Measurements from ENCODE around the gene DCC. TPM values are rescaled to one million over a fixed set of nuclear protein-coding genes. Genes with fewer than 3 reads are reported as not detected.
"Not testable (repeated sequence)": the region's sequence is repeated elsewhere in the genome, so short reads cannot be mapped to it uniquely, and the experiment has no call there.

The DCC gene
- total and polyA plus RNA-seq, 2 experiments from 2014 or later = 0.27 to 0.38 TPM

- Histone ChIP-seq H3K27ac (no peak overlapping the region), H3K27me3 (no peaks in the 10 kb centered on the region), H3K4me1 (ENCODE audit: low read depth) (no peaks in the 10 kb centered on the region), H3K36me3 (no peaks in the 10 kb centered on the region), H3K9me3 (ENCODE audit: low read depth) (no peaks in the 10 kb centered on the region), H3K4me3 (no peak overlapping the region)
- peak in 1 of 2 donors; percentile 34 for DNase-seq (ENCODE audit: low read depth in 1 of 2, low spot score in 1 of 2)
- no peak for TF ChIP-seq CTCF (IDR thresholded peaks at IDR 0.05; ENCODE audit: low read depth, low read length)
Observed at GRCh38 chr18:53457068-53457467, 1117.1 kb downstream of the DCC start.

GRCh38 chr18:53458268-53458667 is 1118.3 kb downstream of the DCC start:
- H3K4me3 ChIP-seq = no peak overlapping the region
- DNase-seq (ENCODE audit: low read depth in 1 of 2, low spot score in 1 of 2) = peak in 1 of 2 donors; percentile 39
- H3K36me3 ChIP-seq = no peaks in the 10 kb centered on the region
- H3K4me1 ChIP-seq (ENCODE audit: low read depth) = no peaks in the 10 kb centered on the region
- H3K9me3 ChIP-seq (ENCODE audit: low read depth) = no peaks in the 10 kb centered on the region
- H3K27me3 ChIP-seq = no peaks in the 10 kb centered on the region
- no peak overlapping the region for H3K27ac ChIP-seq
- no peak for TF ChIP-seq CTCF (IDR thresholded peaks at IDR 0.05; ENCODE audit: low read depth, low read length)

- Histone ChIP-seq H3K4me3 (no peak overlapping the region), H3K9me3 (ENCODE audit: low read depth) (no peaks in the 10 kb centered on the region), H3K27ac (no peak overlapping the region), H3K4me1 (ENCODE audit: low read depth) (no peaks in the 10 kb centered on the region), H3K36me3 (no peaks in the 10 kb centered on the region), H3K27me3 (no peaks in the 10 kb centered on the region)
- TF ChIP-seq CTCF (IDR thresholded peaks at IDR 0.05; ENCODE audit: low read depth, low read length) = no peak
- DNase-seq (ENCODE audit: low read depth in 1 of 2, low spot score in 1 of 2) = peak in 1 of 2 donors; percentile 68
Observed at GRCh38 chr18:53458944-53459580, 1119.1 kb downstream of the DCC start.

GRCh38 chr18:53467756-53468155 is 1127.8 kb downstream of the DCC start:
- Histone ChIP-seq H3K4me1 (ENCODE audit: low read depth) (no peaks in the 10 kb centered on the region), H3K36me3 (no peaks in the 10 kb centered on the region), H3K4me3 (no peak overlapping the region), H3K27me3 (no peaks in the 10 kb centered on the region), H3K27ac (no peak overlapping the region), H3K9me3 (ENCODE audit: low read depth) (no peaks in the 10 kb centered on the region)
- no peak for TF ChIP-seq CTCF (IDR thresholded peaks at IDR 0.05; ENCODE audit: low read depth, low read length)
- no peak for DNase-seq (ENCODE audit: low read depth in 1 of 2, low spot score in 1 of 2)

DNA sequence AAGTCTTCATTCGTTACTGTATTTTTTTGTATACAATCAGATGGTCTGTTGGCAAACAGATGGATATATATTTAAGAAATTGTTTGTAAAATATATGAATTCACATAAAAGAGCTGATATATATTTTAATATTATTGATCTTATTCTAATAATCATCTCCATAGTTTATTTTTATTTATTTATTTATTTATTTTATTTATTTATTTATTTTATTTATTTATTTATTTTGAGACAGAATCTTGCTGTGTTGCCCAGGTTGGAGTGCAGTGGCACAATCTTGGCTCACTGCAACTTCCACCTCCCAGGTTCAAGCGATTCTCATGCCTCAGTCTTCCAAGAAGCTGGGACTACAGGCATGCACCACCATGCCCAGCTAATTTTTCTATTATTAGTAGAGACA is 1128.2 kb downstream of the DCC start:
- not testable (repeated sequence) for H3K4me1 ChIP-seq (ENCODE audit: low read depth); H3K4me3 ChIP-seq; H3K9me3 ChIP-seq (ENCODE audit: low read depth); H3K27ac ChIP-seq; H3K36me3 ChIP-seq; H3K27me3 ChIP-seq; DNase-seq (ENCODE audit: low read depth in 1 of 2, low spot score in 1 of 2)

DNA sequence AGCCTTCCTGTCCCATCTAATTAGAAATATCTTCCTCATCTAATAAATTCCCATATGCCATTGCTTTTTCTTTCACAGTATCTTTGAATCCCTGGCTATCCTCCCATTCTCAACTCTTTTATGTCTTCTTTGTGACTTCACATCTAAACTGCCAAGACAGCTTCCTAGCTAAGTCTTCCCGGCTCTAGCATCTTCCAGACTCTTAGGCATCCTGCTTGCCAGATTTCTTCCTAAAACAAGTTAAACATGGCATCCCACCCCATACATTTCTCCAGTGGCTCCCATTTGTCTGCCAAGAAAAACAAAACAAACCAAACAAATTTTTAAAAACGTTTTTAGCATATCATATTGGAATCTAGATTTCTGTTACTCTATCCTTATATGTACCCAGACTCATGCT is 1132.5 kb downstream of the DCC start:
- no peak for DNase-seq (ENCODE audit: low read depth in 1 of 2, low spot score in 1 of 2)
- no peaks in the 10 kb centered on the region for H3K27me3 ChIP-seq
- no peaks in the 10 kb centered on the region for H3K4me1 ChIP-seq (ENCODE audit: low read depth)
- H3K27ac ChIP-seq = no peak overlapping the region
- H3K9me3 ChIP-seq (ENCODE audit: low read depth) = no peaks in the 10 kb centered on the region
- TF ChIP-seq CTCF (IDR thresholded peaks at IDR 0.05; ENCODE audit: low read depth, low read length) = no peak
- H3K4me3 ChIP-seq = no peak overlapping the region
- no peaks in the 10 kb centered on the region for H3K36me3 ChIP-seq
